GM23338 (cell line): Measurements from ENCODE around the gene TMEM88. TPM values are rescaled to one million over a fixed set of nuclear protein-coding genes. Genes with fewer than 3 reads are reported as not detected.

ENCODE experiments used
- ATAC-seq: fragments of 200-7000 bp; cut with Tn5 transposase; 3 replicates; pipeline ENCODE4 v1.9.1; 2020
- DNase-seq: peaks from one replicate; pipeline ENCODE4 v3.0.0-alpha.2; 2015; ENCODE audit warnings: low spot score
- H2AFZ ChIP-seq: fragments of 200-600 bp; sonication (generic); 2 replicates; pipeline ENCODE4 v1.8.0; 2016; ENCODE audit warnings: antibody characterized with exemption, mild to moderate bottlenecking, moderate library complexity
- H3F3A ChIP-seq: fragments of 200-600 bp; sonication (generic); replicated peaks from 2 replicates; pipeline ENCODE4 v1.8.0; 2017; ENCODE audit warnings: antibody characterized with exemption, mixed run types, low read depth
- H3K27ac ChIP-seq: fragments of 200-600 bp; sonication (generic); 2 replicates; pipeline ENCODE4 v1.6.1; 2016; ENCODE audit warnings: low read depth
- H3K27me3 ChIP-seq: fragments of 200-600 bp; sonication (generic); 2 replicates; pipeline ENCODE4 v1.8.0; 2016; ENCODE audit warnings: mild to moderate bottlenecking, mixed run types, moderate library complexity; ENCODE audit not compliant: insufficient read depth
- H3K36me3 ChIP-seq: fragments of 200-600 bp; sonication (generic); 2 replicates; pipeline ENCODE4 v1.8.0; 2016; ENCODE audit warnings: mild to moderate bottlenecking; ENCODE audit not compliant: insufficient read depth
- H3K4me1 ChIP-seq: fragments of 200-600 bp; sonication (generic); 2 replicates; pipeline ENCODE4 v1.8.0; 2016; ENCODE audit warnings: mild to moderate bottlenecking, moderate library complexity; ENCODE audit not compliant: insufficient read depth
- H3K4me2 ChIP-seq: fragments of 200-600 bp; sonication (generic); 2 replicates; pipeline ENCODE4 v1.7.1; 2017; ENCODE audit warnings: mixed run types
- H3K4me3 ChIP-seq: fragments of 200-600 bp; sonication (generic); 2 replicates; pipeline ENCODE4 v1.6.1; 2016; ENCODE audit warnings: mixed run types
- H3K79me2 ChIP-seq: fragments of 200-600 bp; sonication (generic); replicated peaks from 2 replicates; pipeline ENCODE4 v1.8.0; 2017; ENCODE audit warnings: mild to moderate bottlenecking; ENCODE audit not compliant: insufficient read depth
- H3K9me2 ChIP-seq: fragments of 200-600 bp; sonication (generic); 2 replicates; pipeline ENCODE4 v1.8.0; 2017; ENCODE audit not compliant: insufficient read depth
- H4K20me1 ChIP-seq: fragments of 200-600 bp; sonication (generic); replicated peaks from 2 replicates; pipeline ENCODE4 v1.8.0; 2017; ENCODE audit warnings: mild to moderate bottlenecking; ENCODE audit not compliant: insufficient read depth
- H3K27ac Mint-ChIP-seq: 2 replicates; pipeline ENCODE4 v1.8.0; 2020; ENCODE audit warnings: inconsistent platforms, mild to moderate bottlenecking, moderate library complexity, mixed read lengths
- H3K27me3 Mint-ChIP-seq: 3 replicates; pipeline ENCODE4 v1.8.0; 2022; ENCODE audit warnings: low read depth, mild to moderate bottlenecking, moderate library complexity, mixed read lengths, inconsistent platforms; ENCODE audit not compliant: insufficient read depth, poor library complexity
- H3K36me3 Mint-ChIP-seq: 3 replicates; pipeline ENCODE4 v1.8.0; 2021; ENCODE audit warnings: low read depth, mild to moderate bottlenecking, inconsistent platforms, moderate library complexity, mixed read lengths
- H3K4me1 Mint-ChIP-seq: 3 replicates; pipeline ENCODE4 v1.8.0; 2020; ENCODE audit warnings: mild to moderate bottlenecking, inconsistent platforms, mixed read lengths
- H3K4me3 Mint-ChIP-seq: 3 replicates; pipeline ENCODE4 v1.8.0; 2021; ENCODE audit warnings: moderate library complexity, mild to moderate bottlenecking, inconsistent platforms, mixed read lengths
- H3K9me3 Mint-ChIP-seq: 3 replicates; pipeline ENCODE4 v1.8.0; 2020; ENCODE audit warnings: moderate library complexity, mild to moderate bottlenecking, inconsistent platforms, mixed read lengths
- EZH2 ChIP-seq: fragments of 200-600 bp; sonication (generic); IDR thresholded peaks from one replicate; pipeline ENCODE4 v1.8.0; 2017; ENCODE audit warnings: antibody characterized with exemption, mild to moderate bottlenecking, low read depth; ENCODE audit not compliant: unreplicated experiment
- EZH2phosphoT487 ChIP-seq: fragments of 200-600 bp; sonication (generic); IDR thresholded peaks from one replicate; pipeline ENCODE4 v1.8.1; 2018; ENCODE audit warnings: antibody characterized with exemption; ENCODE audit not compliant: unreplicated experiment
- JUNB ChIP-seq: IDR thresholded peaks from one replicate; pipeline ENCODE4 v1.6.1; 2016; ENCODE audit warnings: antibody characterized with exemption; ENCODE audit not compliant: unreplicated experiment
- NANOG ChIP-seq: IDR thresholded peaks from 2 replicates; pipeline ENCODE4 v1.6.1; 2016; ENCODE audit warnings: antibody characterized with exemption, borderline replicate concordance
- STAT1 ChIP-seq: IDR thresholded peaks from one replicate; pipeline ENCODE4 v1.6.1; 2016; ENCODE audit warnings: antibody characterized with exemption; ENCODE audit not compliant: unreplicated experiment
- ZNF114 ChIP-seq: fragments of 250-450 bp; sonication (Bioruptor Pico); IDR thresholded peaks from 2 replicates; pipeline ENCODE4 v1.5.0; 2020; ENCODE audit warnings: mild to moderate bottlenecking, moderate library complexity
- ZNF331 ChIP-seq: fragments of 250-450 bp; sonication (Bioruptor Pico); IDR thresholded peaks from 2 replicates; pipeline ENCODE4 v1.5.0; 2020; ENCODE audit warnings: low read depth, mild to moderate bottlenecking, moderate library complexity
- polyA plus RNA-seq: library from polyadenylated mRNA; unstranded; fragments of >200 nt; fragmentation: Nextera tagmentation; extraction: Ambion mirVana; gene quantifications from 2 replicates; pipeline ENCODE4 v1.2.1, GENCODE V29; 2016
- total RNA-seq: library from RNA; depleted of rRNA; stranded (reverse); fragments of >200 nt; shearing (Covaris generic); gene quantifications from 2 replicates; pipeline ENCODE4 v1.2.3, GENCODE V29; 2014
- TF ChIP-seq, protein P1 (sequence below): IDR thresholded peaks from 2 replicates; pipeline ENCODE4 v1.6.1; 2016; ENCODE audit warnings: antibody characterized with exemption
- TF ChIP-seq, protein P2 (sequence below): IDR thresholded peaks from one replicate; pipeline ENCODE4 v1.6.1; 2018; ENCODE audit warnings: antibody characterized with exemption; ENCODE audit not compliant: unreplicated experiment
- TF ChIP-seq, protein P3 (sequence below), 2 experiments: fragments of 200-600 bp in 1 of 2; sonication (generic) in 1 of 2; conservative IDR thresholded peaks; 2 replicates each; pipeline versions ENCODE4 v1.5.1 to v1.6.1; 2016 to 2017; ENCODE audit warnings: antibody characterized with exemption in 2 of 2, low read depth in 2 of 2, mild to moderate bottlenecking in 2 of 2, moderate library complexity in 1 of 2

Gene TMEM88
- total and polyA plus RNA-seq, 2 experiments from 2014 or later = 0.58 to 0.97 TPM

DNA sequence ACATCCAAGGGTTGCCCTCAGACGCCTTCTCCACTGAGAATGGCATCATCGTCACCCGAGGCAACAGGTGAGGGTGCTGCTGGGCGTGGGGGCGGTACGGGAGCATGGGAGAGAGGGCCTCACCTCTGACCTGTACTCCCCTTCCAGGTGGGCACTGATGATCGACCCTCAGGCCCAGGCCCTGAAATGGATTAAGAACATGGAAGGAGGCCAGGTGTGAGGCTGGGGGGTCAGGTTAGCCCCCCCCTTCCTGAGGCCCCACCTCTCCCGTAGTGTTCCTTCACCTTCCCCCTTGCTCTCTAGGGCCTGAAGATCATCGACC is 37.3 kb upstream of the TMEM88 start:
- no peak overlapping the region for H3K4me2 ChIP-seq
- H3K79me2 ChIP-seq = no peaks in the 10 kb centered on the region
- Mint-ChIP-seq H3K4me1 (no peaks in the 10 kb centered on the region; the same call in 2 of the 3 replicates), H3K27ac (no peak overlapping the region), H3K27me3 (peaks cover 22% of the 10 kb centered on the region), H3K4me3 (no peak overlapping the region), H3K9me3 (no peaks in the 10 kb centered on the region), H3K36me3 (no peaks in the 10 kb centered on the region; the same call in 2 of the 3 replicates)
- H3K4me1 ChIP-seq = no peaks in the 10 kb centered on the region
- no peak overlapping the region for H3K27ac ChIP-seq
- H2AFZ ChIP-seq = no peak overlapping the region
- ATAC-seq = no peak
- H3K9me2 ChIP-seq = no peaks in the 10 kb centered on the region
- no peaks in the 10 kb centered on the region for H3F3A ChIP-seq
- no peaks in the 10 kb centered on the region for H4K20me1 ChIP-seq
- no peaks in the 10 kb centered on the region for H3K27me3 ChIP-seq
- H3K4me3 ChIP-seq = no peak overlapping the region
- DNase-seq = no peak
- H3K36me3 ChIP-seq = no peaks in the 10 kb centered on the region
- TF ChIP-seq ZNF114 = no peak
- no peak for TF ChIP-seq EZH2phosphoT487
- TF ChIP-seq, protein P1, sequence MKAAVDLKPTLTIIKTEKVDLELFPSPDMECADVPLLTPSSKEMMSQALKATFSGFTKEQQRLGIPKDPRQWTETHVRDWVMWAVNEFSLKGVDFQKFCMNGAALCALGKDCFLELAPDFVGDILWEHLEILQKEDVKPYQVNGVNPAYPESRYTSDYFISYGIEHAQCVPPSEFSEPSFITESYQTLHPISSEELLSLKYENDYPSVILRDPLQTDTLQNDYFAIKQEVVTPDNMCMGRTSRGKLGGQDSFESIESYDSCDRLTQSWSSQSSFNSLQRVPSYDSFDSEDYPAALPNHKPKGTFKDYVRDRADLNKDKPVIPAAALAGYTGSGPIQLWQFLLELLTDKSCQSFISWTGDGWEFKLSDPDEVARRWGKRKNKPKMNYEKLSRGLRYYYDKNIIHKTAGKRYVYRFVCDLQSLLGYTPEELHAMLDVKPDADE = no peak
- TF ChIP-seq STAT1 = no peak
- no peak for TF ChIP-seq NANOG
- TF ChIP-seq, protein P2, sequence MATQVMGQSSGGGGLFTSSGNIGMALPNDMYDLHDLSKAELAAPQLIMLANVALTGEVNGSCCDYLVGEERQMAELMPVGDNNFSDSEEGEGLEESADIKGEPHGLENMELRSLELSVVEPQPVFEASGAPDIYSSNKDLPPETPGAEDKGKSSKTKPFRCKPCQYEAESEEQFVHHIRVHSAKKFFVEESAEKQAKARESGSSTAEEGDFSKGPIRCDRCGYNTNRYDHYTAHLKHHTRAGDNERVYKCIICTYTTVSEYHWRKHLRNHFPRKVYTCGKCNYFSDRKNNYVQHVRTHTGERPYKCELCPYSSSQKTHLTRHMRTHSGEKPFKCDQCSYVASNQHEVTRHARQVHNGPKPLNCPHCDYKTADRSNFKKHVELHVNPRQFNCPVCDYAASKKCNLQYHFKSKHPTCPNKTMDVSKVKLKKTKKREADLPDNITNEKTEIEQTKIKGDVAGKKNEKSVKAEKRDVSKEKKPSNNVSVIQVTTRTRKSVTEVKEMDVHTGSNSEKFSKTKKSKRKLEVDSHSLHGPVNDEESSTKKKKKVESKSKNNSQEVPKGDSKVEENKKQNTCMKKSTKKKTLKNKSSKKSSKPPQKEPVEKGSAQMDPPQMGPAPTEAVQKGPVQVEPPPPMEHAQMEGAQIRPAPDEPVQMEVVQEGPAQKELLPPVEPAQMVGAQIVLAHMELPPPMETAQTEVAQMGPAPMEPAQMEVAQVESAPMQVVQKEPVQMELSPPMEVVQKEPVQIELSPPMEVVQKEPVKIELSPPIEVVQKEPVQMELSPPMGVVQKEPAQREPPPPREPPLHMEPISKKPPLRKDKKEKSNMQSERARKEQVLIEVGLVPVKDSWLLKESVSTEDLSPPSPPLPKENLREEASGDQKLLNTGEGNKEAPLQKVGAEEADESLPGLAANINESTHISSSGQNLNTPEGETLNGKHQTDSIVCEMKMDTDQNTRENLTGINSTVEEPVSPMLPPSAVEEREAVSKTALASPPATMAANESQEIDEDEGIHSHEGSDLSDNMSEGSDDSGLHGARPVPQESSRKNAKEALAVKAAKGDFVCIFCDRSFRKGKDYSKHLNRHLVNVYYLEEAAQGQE = no peak
- TF ChIP-seq, protein P3, sequence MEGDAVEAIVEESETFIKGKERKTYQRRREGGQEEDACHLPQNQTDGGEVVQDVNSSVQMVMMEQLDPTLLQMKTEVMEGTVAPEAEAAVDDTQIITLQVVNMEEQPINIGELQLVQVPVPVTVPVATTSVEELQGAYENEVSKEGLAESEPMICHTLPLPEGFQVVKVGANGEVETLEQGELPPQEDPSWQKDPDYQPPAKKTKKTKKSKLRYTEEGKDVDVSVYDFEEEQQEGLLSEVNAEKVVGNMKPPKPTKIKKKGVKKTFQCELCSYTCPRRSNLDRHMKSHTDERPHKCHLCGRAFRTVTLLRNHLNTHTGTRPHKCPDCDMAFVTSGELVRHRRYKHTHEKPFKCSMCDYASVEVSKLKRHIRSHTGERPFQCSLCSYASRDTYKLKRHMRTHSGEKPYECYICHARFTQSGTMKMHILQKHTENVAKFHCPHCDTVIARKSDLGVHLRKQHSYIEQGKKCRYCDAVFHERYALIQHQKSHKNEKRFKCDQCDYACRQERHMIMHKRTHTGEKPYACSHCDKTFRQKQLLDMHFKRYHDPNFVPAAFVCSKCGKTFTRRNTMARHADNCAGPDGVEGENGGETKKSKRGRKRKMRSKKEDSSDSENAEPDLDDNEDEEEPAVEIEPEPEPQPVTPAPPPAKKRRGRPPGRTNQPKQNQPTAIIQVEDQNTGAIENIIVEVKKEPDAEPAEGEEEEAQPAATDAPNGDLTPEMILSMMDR (conservative IDR thresholded peaks at IDR 0.05; ENCODE audit: low read depth in 2 of 2) = no peak

DNA sequence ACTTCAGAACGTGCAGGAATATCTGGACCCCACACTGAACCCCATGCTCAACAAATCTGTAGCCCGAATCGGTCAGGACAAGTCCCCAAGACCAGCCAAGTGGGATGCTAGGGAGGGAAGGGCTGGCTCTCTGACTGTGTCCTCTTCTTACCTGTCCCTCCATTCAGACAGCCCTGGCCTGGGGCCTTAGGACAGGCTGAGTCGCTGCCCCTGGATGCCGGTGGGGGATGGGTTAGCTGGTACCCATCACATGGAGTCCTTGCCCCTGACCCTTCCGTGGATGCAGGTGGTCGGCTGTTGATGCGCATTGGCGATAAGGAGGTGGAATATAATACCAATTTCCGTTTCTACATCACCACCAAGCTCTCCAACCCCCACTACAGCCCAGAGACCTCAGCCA is 36.8 kb upstream of the TMEM88 start:
- Histone ChIP-seq H3K9me2 (no peaks in the 10 kb centered on the region), H3K27me3 (no peaks in the 10 kb centered on the region), H2AFZ (no peak overlapping the region), H3K4me1 (no peaks in the 10 kb centered on the region), H3K36me3 (no peaks in the 10 kb centered on the region), H3F3A (no peaks in the 10 kb centered on the region), H3K4me3 (no peak overlapping the region), H3K4me2 (no peak overlapping the region), H3K27ac (no peak overlapping the region), H3K79me2 (no peaks in the 10 kb centered on the region), H4K20me1 (no peaks in the 10 kb centered on the region)
- Mint-ChIP-seq H3K9me3 (no peaks in the 10 kb centered on the region), H3K27ac (no peak overlapping the region), H3K4me1 (no peaks in the 10 kb centered on the region; the same call in 2 of the 3 replicates), H3K27me3 (peaks cover 22% of the 10 kb centered on the region), H3K4me3 (no peak overlapping the region), H3K36me3 (no peaks in the 10 kb centered on the region; the same call in 2 of the 3 replicates)
- ATAC-seq (no peak), DNase-seq (no peak)
- TF ChIP-seq EZH2 = no peak
- TF ChIP-seq ZNF331 (CRISPR knock-in tag) = no peak
- no peak for TF ChIP-seq JUNB
- TF ChIP-seq EZH2phosphoT487 = no peak
- no peak for TF ChIP-seq NANOG
- TF ChIP-seq, protein P1 = no peak
